Upper lobe of left lung (tissue), 6 donors: ENCODE results near the gene TTC28. TPM values are rescaled to one million over a fixed set of nuclear protein-coding genes. Genes with fewer than 3 reads are reported as not detected.
"Not testable (repeated sequence)": the region's sequence is repeated elsewhere in the genome, so short reads cannot be mapped to it uniquely, and the experiment has no call there.

Experiments
- ATAC-seq, 2 donors: fragments of 200-7000 bp; cut with Tn5 transposase; one replicate each; pipeline ENCODE4 v1.9.1; 2022; ENCODE audit warnings: mild to moderate bottlenecking in 2 of 2, moderate library complexity in 2 of 2; ENCODE audit not compliant: low FRiP score in 2 of 2
- DNase-seq, 2 donors: peaks; one replicate each; pipeline ENCODE4 v3.0.0-alpha.2; 2019 to 2020
- H3K27ac ChIP-seq, 4 donors: fragments of 200-600 bp; sonication (generic); one replicate each; pipeline ENCODE4 v1.5.1; 2016 to 2019
- H3K27me3 ChIP-seq, 4 donors: fragments of 200-600 bp; sonication (generic); one replicate each; pipeline ENCODE4 v1.5.1; 2017 to 2019
- H3K36me3 ChIP-seq, 4 donors: fragments of 200-600 bp; sonication (generic); one replicate each; pipeline ENCODE4 v1.5.1; 2016 to 2019
- H3K4me1 ChIP-seq, 4 donors: fragments of 200-600 bp; sonication (generic); one replicate each; pipeline ENCODE4 v1.5.1; 2018 to 2019
- H3K4me3 ChIP-seq, 4 donors: fragments of 200-600 bp; sonication (generic); one replicate each; pipeline ENCODE4 v1.5.1; 2017 to 2019; ENCODE audit warnings: mild to moderate bottlenecking in 2 of 4, moderate library complexity in 1 of 4
- H3K9me3 ChIP-seq, 4 donors: fragments of 200-600 bp; sonication (generic); one replicate each; pipeline ENCODE4 v1.5.1; 2018 to 2019
- CTCF ChIP-seq, 6 experiments: fragments of 450-650 bp in 4 of 6; fragments of 200-600 bp in 2 of 6; sonication (generic) in 2 of 6; IDR thresholded peaks; one replicate each; pipeline ENCODE4 v1.5.1; 2016 to 2019; ENCODE audit warnings: antibody characterized with exemption in 6 of 6
- EP300 ChIP-seq, 4 donors: sonication (generic); formaldehyde crosslinking; IDR thresholded peaks; one replicate each; pipeline ENCODE4 v1.5.1; 2017; ENCODE audit warnings: antibody characterized with exemption in 4 of 4, control low read depth in 2 of 4
- POLR2A ChIP-seq, 4 donors: fragments of 450-650 bp; IDR thresholded peaks; one replicate each; pipeline ENCODE4 v1.5.1; 2016 to 2017; ENCODE audit warnings: antibody characterized with exemption in 4 of 4, mild to moderate bottlenecking in 2 of 4
- POLR2AphosphoS5 ChIP-seq, 2 donors: sonication (generic); formaldehyde crosslinking; IDR thresholded peaks; one replicate each; pipeline ENCODE4 v1.5.1; 2017; ENCODE audit warnings: antibody characterized with exemption in 2 of 2
- WGBS, 2 donors: methylation state at CpG; one replicate each; pipeline ENCODE4 v1.1.5; 2017 to 2018; 5-methylcytosine and 5-hydroxymethylcytosine counted together
- total RNA-seq, 6 donors: library from RNA; depleted of rRNA in 4 of 6; stranded (reverse); fragments of >200 nt in 4 of 6; gene quantifications; one replicate each; pipeline versions ENCODE4 v1.1.0 to v1.2.1, GENCODE V29; 2016 to 2021
- donor health status: DM: no; HTN: no; CAD: no; lungs with moderate emphysema.
- donor health status: DM: no; HTN: yes; CAD: no; lungs with severe emphysema.

TTC28 gene
- total RNA-seq, 6 donors from 2014 or later = 30.1 to 69.4 (median 41.4) TPM

GRCh38 chr22:28477556-28477955, 202.1 kb downstream of the TTC28 start:
- no peak for DNase-seq
- WGBS, 2 donors = 91 to 94% methylated on average over 1 of the region's 1 CpG
- Histone ChIP-seq H3K27ac (no peak overlapping the region), H3K36me3 (no peaks in the 10 kb centered on the region), H3K9me3 (no peaks in the 10 kb centered on the region), H3K4me1 (no peaks in the 10 kb centered on the region), H3K27me3 (no peaks in the 10 kb centered on the region), H3K4me3 (no peak overlapping the region)
- TF ChIP-seq POLR2AphosphoS5 (IDR thresholded peaks at IDR 0.05) (no peak), POLR2A (IDR thresholded peaks at IDR 0.05) (no peak), CTCF (IDR thresholded peaks at IDR 0.05) (no peak), EP300 (IDR thresholded peaks at IDR 0.05) (no peak)
- ATAC-seq = no peak

GRCh38 chr22:28474330-28474729, 205.3 kb downstream of the TTC28 start:
- 96 to 100% methylated on average over 1 of the region's 1 CpG for WGBS, 2 donors
- no peak overlapping the region for H3K4me3 ChIP-seq
- ATAC-seq = no peak
- no peaks in the 10 kb centered on the region for H3K9me3 ChIP-seq
- no peaks in the 10 kb centered on the region for H3K4me1 ChIP-seq
- TF ChIP-seq CTCF (IDR thresholded peaks at IDR 0.05) = no peak
- TF ChIP-seq POLR2AphosphoS5 (IDR thresholded peaks at IDR 0.05) = no peak
- no peak for TF ChIP-seq POLR2A (IDR thresholded peaks at IDR 0.05)
- TF ChIP-seq EP300 (IDR thresholded peaks at IDR 0.05) = no peak
- no peaks in the 10 kb centered on the region for H3K36me3 ChIP-seq
- no peak for DNase-seq
- no peaks in the 10 kb centered on the region for H3K27me3 ChIP-seq
- no peak overlapping the region for H3K27ac ChIP-seq

- no peak for ATAC-seq
- 79 to 80% methylated on average over 2 of the region's 2 CpGs for WGBS, 2 donors
- Histone ChIP-seq H3K27me3 (no peaks in the 10 kb centered on the region), H3K36me3 (no peaks in the 10 kb centered on the region), H3K4me3 (no peak overlapping the region), H3K9me3 (no peaks in the 10 kb centered on the region), H3K27ac (no peak overlapping the region), H3K4me1 (no peaks in the 10 kb centered on the region)
- TF ChIP-seq EP300 (IDR thresholded peaks at IDR 0.05) = no peak
- TF ChIP-seq POLR2A (IDR thresholded peaks at IDR 0.05) = no peak
- no peak for TF ChIP-seq POLR2AphosphoS5 (IDR thresholded peaks at IDR 0.05)
- no peak for TF ChIP-seq CTCF (IDR thresholded peaks at IDR 0.05)
- DNase-seq = no peak
These were observed 206.4 kb downstream of the TTC28 start for GRCh38 chr22:28473258-28473657.

- not testable (repeated sequence) for H3K36me3 ChIP-seq, H3K27me3 ChIP-seq, H3K4me1 ChIP-seq, DNase-seq, ATAC-seq, H3K27ac ChIP-seq, H3K4me3 ChIP-seq, H3K9me3 ChIP-seq
- WGBS, 2 donors = 77 to 89% methylated on average over 1 of the region's 1 CpG
These were observed 212.6 kb downstream of the TTC28 start for GRCh38 chr22:28467055-28467454.

GRCh38 chr22:28466399-28466798, 213.2 kb downstream of the TTC28 start:
- Histone ChIP-seq H3K4me3 (no peak overlapping the region), H3K9me3 (no peaks in the 10 kb centered on the region), H3K27me3 (no peaks in the 10 kb centered on the region), H3K27ac (no peak overlapping the region), H3K4me1 (no peaks in the 10 kb centered on the region), H3K36me3 (no peaks in the 10 kb centered on the region)
- no peak for ATAC-seq
- WGBS, 2 donors = 93 to 96% methylated on average over 4 of the region's 4 CpGs
- no peak for TF ChIP-seq CTCF (IDR thresholded peaks at IDR 0.05)
- TF ChIP-seq POLR2A (IDR thresholded peaks at IDR 0.05) = no peak
- no peak for TF ChIP-seq POLR2AphosphoS5 (IDR thresholded peaks at IDR 0.05)
- TF ChIP-seq EP300 (IDR thresholded peaks at IDR 0.05) = no peak
- no peak for DNase-seq
